Colonic mucosa (tissue), 4 donors: Measurements from ENCODE around the gene FANCG. TPM values are rescaled to one million over a fixed set of nuclear protein-coding genes. Genes with fewer than 3 reads are reported as not detected.
A peak's percentile ranks its signal among the peaks of the same experiment; 100 is the strongest.

ENCODE experiments used
- DNase-seq: peaks from one replicate; pipeline ENCODE4 v3.0.0-alpha.2; 2020
- H3K27ac ChIP-seq: fragments of 200-600 bp; one replicate; pipeline ENCODE4 v1.8.0; 2021
- H3K27me3 ChIP-seq: fragments of 200-600 bp; one replicate; pipeline ENCODE4 v1.8.0; 2021
- H3K36me3 ChIP-seq: fragments of 200-600 bp; one replicate; pipeline ENCODE4 v1.8.0; 2021
- H3K4me1 ChIP-seq: fragments of 200-600 bp; one replicate; pipeline ENCODE4 v1.8.0; 2021; ENCODE audit warnings: mild to moderate bottlenecking
- H3K4me3 ChIP-seq: fragments of 200-600 bp; one replicate; pipeline ENCODE4 v1.8.0; 2021
- H3K9ac ChIP-seq, 2 donors: one replicate each; pipeline ENCODE4 v1.7.0; 2013; ENCODE audit warnings: control low read depth in 2 of 2, low read depth in 2 of 2, low read length in 2 of 2
- H3K9me3 ChIP-seq: fragments of 200-600 bp; one replicate; pipeline ENCODE4 v1.8.0; 2021
- intact Hi-C: fragments of 100-400 bp; cut with DNase I; formaldehyde crosslinking; loops from one replicate; pipeline ENCODE4 v1.14.1; 2022
- total RNA-seq, 2 donors: library from RNA; stranded (reverse); fragmentation: NEBNext Ultra II Directional in 1 of 2; extraction: Animal tissue kit (Norgen Biotek cat#: 25700) in 1 of 2; gene quantifications; one replicate each; pipeline ENCODE4 v1.2.1, GENCODE V29; 2021
- TF ChIP-seq, protein P1 (sequence below): fragments of 200-600 bp; IDR thresholded peaks from one replicate; pipeline ENCODE4 v1.8.0; 2022; ENCODE audit warnings: antibody characterized with exemption, mild to moderate bottlenecking
- donor health status: healthy.
- donor health status: DM: no; HTN: no; CAD: no.
- donor health status: DM: no; HTN: no; CAD: no.

FANCG gene
- total RNA-seq, 2 donors from 2014 or later: 11.4 to 47.5 TPM

DNA sequence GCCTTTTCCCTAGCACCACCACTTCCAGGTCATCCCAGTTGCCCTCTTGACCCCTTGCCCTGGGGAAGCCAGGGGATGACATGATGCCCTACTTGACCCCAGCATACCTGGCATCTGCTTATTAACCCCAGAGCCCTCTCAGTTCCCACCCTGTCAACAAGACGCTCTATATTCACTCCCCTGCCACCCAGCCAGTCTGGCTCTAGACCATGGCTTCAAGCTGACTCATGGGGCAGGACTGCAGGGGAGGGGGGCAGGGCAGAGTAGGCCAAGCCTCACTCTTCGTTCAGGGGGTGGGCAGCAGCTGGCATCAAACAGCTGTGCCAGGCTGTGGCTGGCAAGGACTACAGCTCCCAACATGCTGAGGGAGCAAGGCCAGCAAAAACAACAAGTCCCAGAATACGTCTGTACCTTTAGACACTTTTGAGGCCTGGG lies 30.6 kb upstream of the FANCG start:
- no peak for DNase-seq
- Histone ChIP-seq H3K4me1 (peaks cover 6% of the 10 kb centered on the region), H3K9me3 (no peaks in the 10 kb centered on the region), H3K27me3 (no peaks in the 10 kb centered on the region), H3K9ac (peak overlapping the region in 1 of 2 donors; percentile 78), H3K4me3 (no peak overlapping the region), H3K27ac (no peak overlapping the region), H3K36me3 (peaks cover 7% of the 10 kb centered on the region)
- intact Hi-C loops: no loop called here
- TF ChIP-seq, protein P1, sequence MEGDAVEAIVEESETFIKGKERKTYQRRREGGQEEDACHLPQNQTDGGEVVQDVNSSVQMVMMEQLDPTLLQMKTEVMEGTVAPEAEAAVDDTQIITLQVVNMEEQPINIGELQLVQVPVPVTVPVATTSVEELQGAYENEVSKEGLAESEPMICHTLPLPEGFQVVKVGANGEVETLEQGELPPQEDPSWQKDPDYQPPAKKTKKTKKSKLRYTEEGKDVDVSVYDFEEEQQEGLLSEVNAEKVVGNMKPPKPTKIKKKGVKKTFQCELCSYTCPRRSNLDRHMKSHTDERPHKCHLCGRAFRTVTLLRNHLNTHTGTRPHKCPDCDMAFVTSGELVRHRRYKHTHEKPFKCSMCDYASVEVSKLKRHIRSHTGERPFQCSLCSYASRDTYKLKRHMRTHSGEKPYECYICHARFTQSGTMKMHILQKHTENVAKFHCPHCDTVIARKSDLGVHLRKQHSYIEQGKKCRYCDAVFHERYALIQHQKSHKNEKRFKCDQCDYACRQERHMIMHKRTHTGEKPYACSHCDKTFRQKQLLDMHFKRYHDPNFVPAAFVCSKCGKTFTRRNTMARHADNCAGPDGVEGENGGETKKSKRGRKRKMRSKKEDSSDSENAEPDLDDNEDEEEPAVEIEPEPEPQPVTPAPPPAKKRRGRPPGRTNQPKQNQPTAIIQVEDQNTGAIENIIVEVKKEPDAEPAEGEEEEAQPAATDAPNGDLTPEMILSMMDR: no peak

DNA sequence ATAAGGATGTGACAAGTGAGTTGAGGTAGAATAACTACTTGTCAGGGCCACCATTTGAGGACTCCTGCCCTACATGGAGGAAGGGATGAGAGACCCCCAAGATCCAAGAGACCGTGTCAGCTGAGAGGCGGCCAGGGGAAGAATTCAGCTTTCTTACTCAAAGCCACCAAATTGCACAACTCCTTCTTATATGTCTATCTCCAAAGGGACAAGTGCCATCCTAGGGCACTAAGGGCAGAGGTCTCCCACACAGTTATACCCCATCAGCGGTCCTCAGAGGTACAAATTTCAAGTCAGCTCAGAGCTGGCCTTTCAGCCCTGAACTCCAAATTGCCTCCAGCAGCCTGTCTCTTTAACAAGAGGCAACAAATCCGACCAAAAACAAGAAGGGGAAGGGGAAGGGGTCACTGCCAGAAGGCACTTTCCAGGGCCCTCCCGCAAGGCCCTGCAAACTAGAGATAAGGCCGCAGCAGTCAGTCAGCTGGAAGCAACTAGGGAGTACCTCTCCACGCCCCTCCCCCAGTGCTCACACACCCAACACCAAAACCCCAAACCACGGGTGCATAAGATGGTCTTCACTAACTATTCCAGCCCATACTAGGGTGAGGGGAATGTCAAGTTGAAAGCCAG lies 29.3 kb upstream of the FANCG start:
- H3K4me3 ChIP-seq: no peak overlapping the region
- TF ChIP-seq, protein P1: no peak
- H3K27me3 ChIP-seq: no peaks in the 10 kb centered on the region
- peaks cover 7% of the 10 kb centered on the region for H3K36me3 ChIP-seq
- H3K27ac ChIP-seq: no peak overlapping the region
- intact Hi-C loops: no loop called here
- no peak overlapping the region for H3K9ac ChIP-seq
- no peaks in the 10 kb centered on the region for H3K9me3 ChIP-seq
- no peaks in the 10 kb centered on the region for H3K4me1 ChIP-seq
- DNase-seq: no peak

DNA sequence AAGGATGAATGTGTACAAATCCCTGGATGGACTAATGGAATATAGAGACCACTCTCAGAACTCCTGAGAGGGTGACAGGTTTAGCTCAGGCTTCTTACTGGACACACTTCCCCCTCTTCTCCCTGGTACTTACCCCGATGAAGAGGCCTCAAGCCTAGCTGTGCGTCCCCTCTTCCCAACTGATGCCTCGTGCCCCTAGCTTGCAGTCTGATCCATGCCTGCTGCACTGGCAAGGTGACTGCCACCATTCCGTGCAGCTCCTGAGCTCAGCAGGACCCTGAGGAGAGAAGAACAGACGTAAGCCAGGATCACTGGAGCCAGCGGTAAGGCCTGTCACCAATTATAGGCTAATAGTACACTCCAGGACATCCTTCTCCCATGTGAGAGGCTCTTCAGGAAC lies 28.7 kb upstream of the FANCG start:
- Histone ChIP-seq H3K27ac (no peak overlapping the region), H3K27me3 (no peaks in the 10 kb centered on the region), H3K9ac (no peak overlapping the region), H3K4me1 (no peaks in the 10 kb centered on the region), H3K4me3 (no peak overlapping the region), H3K36me3 (peaks cover 7% of the 10 kb centered on the region), H3K9me3 (no peaks in the 10 kb centered on the region)
- DNase-seq: no peak
- intact Hi-C loops: no loop called here
- TF ChIP-seq, protein P1: no peak

DNA sequence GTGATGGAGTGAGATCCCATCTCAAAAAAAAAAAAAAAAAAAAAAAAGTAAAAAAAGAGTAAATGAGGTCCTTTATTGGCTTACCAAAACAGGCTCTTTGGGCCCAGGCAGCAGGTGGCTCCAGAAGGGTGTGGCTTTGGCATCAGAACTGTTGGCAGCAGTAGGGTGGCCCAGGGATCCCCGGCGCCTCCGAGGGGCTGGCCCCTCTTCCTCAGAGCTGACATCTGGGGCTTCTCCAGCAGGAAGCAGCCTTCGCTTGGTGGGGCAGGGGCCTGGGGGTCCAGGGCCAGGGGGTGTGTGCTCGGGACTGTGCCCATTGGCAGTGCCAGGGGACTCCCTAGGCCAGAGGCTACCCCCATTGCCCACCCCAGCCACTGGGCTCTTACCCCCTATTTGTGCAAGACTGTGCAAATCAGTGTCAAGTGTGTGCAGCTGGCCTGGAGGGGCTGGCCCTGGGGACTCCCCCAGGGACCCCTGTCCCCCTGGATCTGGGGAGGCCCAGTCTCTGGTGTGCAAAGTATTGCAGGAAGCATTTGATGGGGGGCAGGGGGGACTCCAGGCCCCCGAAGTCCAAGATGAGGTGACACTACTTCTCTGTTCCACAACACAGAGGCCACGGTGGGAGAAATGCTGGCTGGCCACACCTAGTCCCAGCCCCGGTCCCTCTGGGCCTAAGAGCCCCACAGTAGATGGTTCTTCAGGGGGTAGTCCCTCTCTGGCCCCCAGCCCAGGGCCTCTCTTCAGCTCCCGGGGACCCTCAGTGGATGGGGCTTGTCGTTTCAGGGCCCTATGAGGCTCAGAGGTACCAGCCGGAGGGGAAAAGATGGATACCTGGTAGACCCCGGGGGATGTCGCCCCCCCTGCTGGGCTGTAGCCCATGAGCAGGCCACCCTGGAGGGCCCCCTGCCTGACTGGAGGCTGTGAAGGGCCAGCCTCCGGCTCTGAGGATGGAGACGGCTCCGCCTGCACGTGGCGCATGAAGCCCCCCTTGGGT lies 27.9 kb upstream of the FANCG start:
- DNase-seq: no peak
- H3K27ac ChIP-seq: no peak overlapping the region
- H3K9ac ChIP-seq: no peak overlapping the region
- H3K36me3 ChIP-seq: peaks cover 7% of the 10 kb centered on the region
- no peak overlapping the region for H3K4me3 ChIP-seq
- TF ChIP-seq, protein P1: no peak
- H3K4me1 ChIP-seq: no peaks in the 10 kb centered on the region
- intact Hi-C loops: no loop called here
- H3K9me3 ChIP-seq: no peaks in the 10 kb centered on the region
- no peaks in the 10 kb centered on the region for H3K27me3 ChIP-seq

DNA sequence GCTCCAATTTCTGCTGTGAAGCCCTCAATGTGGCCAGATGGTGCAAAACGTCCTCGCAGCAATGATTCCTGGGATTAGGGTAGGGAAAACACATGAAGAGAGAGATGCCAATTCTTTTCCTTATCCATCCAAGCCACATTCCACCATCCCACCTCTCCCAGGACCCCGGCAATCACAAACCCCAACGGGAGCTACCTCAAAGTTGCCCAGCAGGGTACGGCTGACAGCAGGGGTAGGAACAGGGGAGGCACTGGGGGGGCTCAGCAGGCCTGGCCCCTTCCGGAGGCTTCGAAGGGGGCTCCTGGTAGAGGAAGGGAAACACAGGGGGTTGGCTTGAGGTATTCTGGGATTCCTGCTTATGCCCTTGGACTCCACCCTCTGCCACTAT lies 26.6 kb upstream of the FANCG start:
- TF ChIP-seq, protein P1: no peak
- DNase-seq: no peak
- peaks cover 6% of the 10 kb centered on the region for H3K4me1 ChIP-seq
- intact Hi-C loops: no loop called here
- H3K27me3 ChIP-seq: no peaks in the 10 kb centered on the region
- peaks cover 7% of the 10 kb centered on the region for H3K36me3 ChIP-seq
- no peak overlapping the region for H3K27ac ChIP-seq
- H3K9me3 ChIP-seq: no peaks in the 10 kb centered on the region
- H3K4me3 ChIP-seq: no peak overlapping the region
- no peak overlapping the region for H3K9ac ChIP-seq
